H1 (cell line): ENCODE data around the gene SYTL5.

ENCODE experiments used
- CBX5 ChIP-seq: fragments of 300-800, 300-1000 bp; sonication (generic); IDR thresholded peaks from 2 replicates; pipeline ENCODE4 v1.7.1; 2016; ENCODE audit warnings: antibody characterized with exemption, low read length, low read depth
- POLR2AphosphoS5 ChIP-seq: IDR thresholded peaks from 2 replicates; pipeline ENCODE4 v1.6.1; 2011; ENCODE audit warnings: low read depth, low read length

DNA sequence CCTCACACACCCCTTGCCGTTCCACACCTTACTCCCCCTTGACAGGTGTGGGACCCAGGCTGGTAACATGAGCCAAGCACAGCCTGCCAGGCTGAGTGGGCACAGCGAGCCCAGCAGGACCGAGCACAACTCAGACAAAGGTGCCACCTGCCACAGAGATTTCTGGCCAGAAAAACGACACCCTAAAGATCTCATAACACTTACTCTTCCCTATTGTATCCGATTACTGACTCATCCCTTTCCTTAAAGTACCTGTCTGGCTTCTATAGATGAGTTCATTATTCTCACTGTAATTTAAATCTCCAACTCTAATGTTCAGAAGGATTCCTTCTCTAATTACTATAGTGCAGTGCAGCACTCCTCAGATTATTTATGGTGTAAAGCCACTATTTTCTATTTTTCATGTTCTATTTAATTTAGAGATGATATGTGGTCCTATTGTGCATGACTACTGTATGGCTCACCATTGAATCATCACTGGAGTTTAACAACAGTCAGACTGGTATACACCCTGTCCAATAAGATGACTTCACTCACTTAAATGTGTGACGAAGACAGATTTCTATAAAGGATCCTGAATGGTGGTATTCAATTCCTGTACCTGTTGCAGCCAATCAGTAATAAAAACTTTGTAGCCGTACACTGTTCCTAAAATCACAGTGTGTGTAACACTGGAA is 7.6 kb upstream of the SYTL5 start:
- TF ChIP-seq POLR2AphosphoS5 (no peak), CBX5 (no peak)
